HEK293T (cell line): Measurements from ENCODE around the gene COG8.
"Not testable (repeated sequence)": the region's sequence is repeated elsewhere in the genome, so short reads cannot be mapped to it uniquely, and the experiment has no call there.

ENCODE experiments used
- CTCF ChIA-PET: fragments of 350-600 bp; formaldehyde crosslinking; extraction: SDS; loops from one replicate; lab custom pipeline; 2021; ENCODE audit warnings: antibody characterized with exemption, inconsistent platforms; lab: Yijun Ruan, JAX
- POLR2A ChIA-PET: fragments of 350-600 bp; formaldehyde crosslinking; extraction: SDS; loops from one replicate; lab custom pipeline; 2020; ENCODE audit warnings: antibody characterized with exemption, inconsistent platforms; lab: Yijun Ruan, JAX
- DNase-seq: peaks from one replicate; pipeline ENCODE4 v3.0.0; 2012; ENCODE audit warnings: mixed read lengths; ENCODE audit errors: extremely low spot score
- ARNT ChIP-seq: fragments of 450-650 bp; IDR thresholded peaks from 2 replicates; pipeline ENCODE4 v1.6.1; 2017; ENCODE audit warnings: mild to moderate bottlenecking
- BHLHE40 ChIP-seq: fragments of 450-650 bp; IDR thresholded peaks from 2 replicates; pipeline ENCODE4 v1.6.1; 2016; ENCODE audit warnings: mild to moderate bottlenecking, moderate library complexity, borderline replicate concordance
- CTBP1 ChIP-seq: fragments of 450-650 bp; IDR thresholded peaks from 2 replicates; pipeline ENCODE4 v1.6.1; 2016; ENCODE audit warnings: borderline replicate concordance
- ELF4 ChIP-seq: fragments of 450-650 bp; IDR thresholded peaks from 2 replicates; pipeline ENCODE4 v1.6.1; 2017; ENCODE audit warnings: antibody characterized with exemption
- FOXA1 ChIP-seq: fragments of 450-650 bp; IDR thresholded peaks from 2 replicates; pipeline ENCODE4 v1.6.1; 2016; ENCODE audit warnings: mild to moderate bottlenecking
- FOXK2 ChIP-seq: fragments of 450-650 bp; IDR thresholded peaks from 2 replicates; pipeline ENCODE4 v1.6.1; 2016; ENCODE audit warnings: mild to moderate bottlenecking
- FOXM1 ChIP-seq: fragments of 450-650 bp; IDR thresholded peaks from 2 replicates; pipeline ENCODE4 v1.6.1; 2017; ENCODE audit warnings: mild to moderate bottlenecking, borderline replicate concordance
- HDGF ChIP-seq: fragments of 450-650 bp; IDR thresholded peaks from 2 replicates; pipeline ENCODE4 v1.6.1; 2017; ENCODE audit warnings: antibody characterized with exemption, borderline replicate concordance
- L3MBTL2 ChIP-seq: fragments of 450-650 bp; conservative IDR thresholded peaks from 2 replicates; pipeline ENCODE4 v1.6.1; 2016; ENCODE audit warnings: mild to moderate bottlenecking
- LEF1 ChIP-seq: fragments of 450-650 bp; IDR thresholded peaks from 2 replicates; pipeline ENCODE4 v1.6.1; 2017; ENCODE audit warnings: mild to moderate bottlenecking, borderline replicate concordance
- NFRKB ChIP-seq: fragments of 450-650 bp; IDR thresholded peaks from 2 replicates; pipeline ENCODE4 v1.6.1; 2016; ENCODE audit warnings: mild to moderate bottlenecking, moderate library complexity
- SP1 ChIP-seq: fragments of 450-650 bp; IDR thresholded peaks from 2 replicates; pipeline ENCODE4 v1.6.1; 2017
- SUZ12 ChIP-seq: fragments of 450-650 bp; IDR thresholded peaks from 2 replicates; pipeline ENCODE4 v1.6.1; 2016; ENCODE audit warnings: mild to moderate bottlenecking
- TARDBP ChIP-seq: fragments of 450-650 bp; IDR thresholded peaks from 2 replicates; pipeline ENCODE4 v1.6.1; 2016
- ZNF384 ChIP-seq: fragments of 450-650 bp; IDR thresholded peaks from 2 replicates; pipeline ENCODE4 v1.6.1; 2016
- TF ChIP-seq, protein P1 (sequence below): fragments of 450-650 bp; IDR thresholded peaks from 2 replicates; pipeline ENCODE4 v1.6.1; 2016

COG8 gene

DNA sequence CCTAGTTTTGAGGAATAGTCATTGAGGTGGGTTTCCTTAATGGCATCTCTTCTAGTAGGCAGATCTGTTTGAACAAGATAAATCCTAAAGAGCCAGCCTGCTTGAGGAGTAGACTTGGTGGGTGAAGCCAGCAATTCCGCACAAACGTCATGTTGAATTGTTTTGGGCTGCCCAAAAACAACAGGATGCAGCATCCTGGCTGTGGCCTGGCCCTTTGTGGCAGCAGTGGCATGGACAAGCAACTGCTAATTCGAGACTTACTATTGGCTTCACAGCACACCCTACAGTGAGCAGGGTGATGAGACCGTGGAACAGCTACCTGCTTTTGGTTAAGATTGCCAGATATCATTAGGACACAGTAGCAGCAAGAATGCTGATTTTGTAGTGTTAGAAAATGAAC is 37.5 kb downstream of the COG8 start:
- TF ChIP-seq, protein P1, sequence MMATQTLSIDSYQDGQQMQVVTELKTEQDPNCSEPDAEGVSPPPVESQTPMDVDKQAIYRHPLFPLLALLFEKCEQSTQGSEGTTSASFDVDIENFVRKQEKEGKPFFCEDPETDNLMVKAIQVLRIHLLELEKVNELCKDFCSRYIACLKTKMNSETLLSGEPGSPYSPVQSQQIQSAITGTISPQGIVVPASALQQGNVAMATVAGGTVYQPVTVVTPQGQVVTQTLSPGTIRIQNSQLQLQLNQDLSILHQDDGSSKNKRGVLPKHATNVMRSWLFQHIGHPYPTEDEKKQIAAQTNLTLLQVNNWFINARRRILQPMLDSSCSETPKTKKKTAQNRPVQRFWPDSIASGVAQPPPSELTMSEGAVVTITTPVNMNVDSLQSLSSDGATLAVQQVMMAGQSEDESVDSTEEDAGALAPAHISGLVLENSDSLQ = no peak
- no peak for TF ChIP-seq FOXA1
- TF ChIP-seq FOXK2 = no peak
- TF ChIP-seq ARNT = no peak
- no peak for TF ChIP-seq ZNF384
- TF ChIP-seq ELF4 = no peak
- TF ChIP-seq HDGF = no peak
- TF ChIP-seq NFRKB = no peak
- no peak for TF ChIP-seq SP1
- TF ChIP-seq SUZ12 = no peak
- TF ChIP-seq BHLHE40 = no peak
- TF ChIP-seq TARDBP = no peak
- TF ChIP-seq CTBP1 = no peak
- TF ChIP-seq L3MBTL2 = no peak
- no peak for TF ChIP-seq LEF1
- no peak for DNase-seq
- ChIA-PET CTCF (interaction anchor here (0.7 kb wide), 1 partner anchor 112 kb away, joined by 3 read pairs; no protein-coding TSS in a partner anchor), POLR2A (no interaction called here)

DNA sequence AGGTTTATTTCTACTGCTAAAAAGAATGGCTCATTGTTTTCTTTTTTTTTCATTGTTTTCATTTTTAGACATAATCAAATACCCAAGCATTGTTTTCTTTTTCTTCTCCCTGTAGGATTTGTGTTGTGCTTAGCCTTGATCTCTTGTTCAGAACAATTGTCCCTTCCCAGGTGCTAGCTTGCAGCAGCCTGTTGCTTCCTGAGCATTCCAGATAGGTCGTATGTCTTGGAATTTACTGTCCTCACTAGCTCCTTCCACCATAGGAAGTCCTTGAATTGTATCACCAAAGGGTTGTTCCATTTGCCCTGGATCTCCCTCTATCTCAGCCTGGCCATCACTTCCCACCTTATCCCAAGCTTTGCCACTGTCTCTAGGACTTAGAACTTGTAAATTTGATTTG is 38.2 kb downstream of the COG8 start:
- no peak for DNase-seq
- TF ChIP-seq TARDBP (no peak), CTBP1 (no peak), L3MBTL2 (no peak), BHLHE40 (no peak), NFRKB (no peak), LEF1 (no peak), ARNT (no peak), ELF4 (no peak), FOXA1 (no peak), HDGF (no peak), FOXK2 (no peak), FOXM1 (no peak), SUZ12 (no peak), SP1 (no peak), ZNF384 (no peak)
- TF ChIP-seq, protein P1 = no peak
- CTCF ChIA-PET = interaction anchor here (0.7 kb wide), 1 partner anchor 111 kb away, joined by 3 read pairs; no protein-coding TSS in a partner anchor
- POLR2A ChIA-PET = no interaction called here

DNA sequence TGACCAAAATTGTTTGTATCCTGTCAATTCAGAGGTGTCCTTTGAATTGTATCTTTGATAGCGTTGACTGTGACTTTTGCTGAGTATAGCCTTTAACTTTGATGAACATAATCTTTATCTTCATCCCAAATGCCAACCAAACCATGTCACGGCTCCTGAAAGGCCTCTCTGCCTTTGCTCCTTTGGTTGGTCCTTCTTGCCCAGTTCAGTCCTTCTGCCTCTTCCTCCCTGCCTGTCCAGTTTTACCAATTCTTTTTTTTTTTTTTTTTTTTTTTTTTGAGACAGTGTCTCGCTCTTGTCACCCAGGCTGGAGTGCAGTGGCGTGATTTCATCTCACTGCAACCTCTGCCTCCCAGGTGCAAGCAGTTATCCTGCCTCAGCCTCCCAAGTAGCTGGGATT is 41.1 kb downstream of the COG8 start:
- no peak for TF ChIP-seq ELF4
- no peak for TF ChIP-seq SUZ12
- TF ChIP-seq FOXA1 = no peak
- TF ChIP-seq BHLHE40 = no peak
- no peak for TF ChIP-seq FOXM1
- no peak for TF ChIP-seq L3MBTL2
- ChIA-PET CTCF (no interaction called here), POLR2A (no interaction called here)
- DNase-seq = no peak

DNA sequence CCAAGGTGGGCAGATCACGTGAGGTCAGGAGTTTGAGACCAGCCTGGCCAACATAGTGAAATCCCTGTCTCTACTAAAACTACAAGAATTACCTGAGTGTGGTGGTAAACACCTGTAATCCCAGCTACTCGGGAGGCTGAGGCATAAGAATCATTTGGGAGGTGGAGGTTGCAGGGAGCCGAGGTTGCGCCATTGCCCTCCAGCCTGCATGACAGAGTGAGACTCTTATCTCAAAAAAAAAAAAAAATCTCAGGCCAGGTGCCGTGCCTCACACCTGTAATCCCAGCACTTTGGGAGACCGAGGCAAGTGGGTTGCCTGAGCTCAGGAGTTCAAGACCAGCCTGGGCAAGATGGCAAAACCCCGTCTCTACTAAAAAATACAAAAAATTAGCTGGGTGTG is 42.6 kb downstream of the COG8 start:
- CTCF ChIA-PET, POLR2A ChIA-PET, DNase-seq: not testable (repeated sequence)

DNA sequence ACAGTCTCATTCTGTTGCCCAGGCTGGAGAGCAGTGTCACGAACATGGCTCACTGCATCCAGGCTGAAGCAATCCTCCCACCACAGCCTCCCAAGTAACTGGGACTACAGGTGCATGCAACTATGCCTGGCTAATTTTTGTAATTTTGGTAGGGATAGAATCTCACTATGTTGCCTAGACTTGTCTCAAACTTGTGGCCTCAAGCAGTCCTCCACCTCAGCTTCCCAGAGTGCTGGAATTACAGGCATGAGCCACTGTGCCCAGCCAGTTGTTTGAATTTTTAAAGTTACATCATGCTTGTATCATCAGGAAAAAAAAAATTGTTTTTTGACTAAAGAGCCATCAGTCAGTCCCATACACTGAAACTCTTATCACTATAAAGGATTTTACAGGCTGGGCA is 45.3 kb downstream of the COG8 start:
- ChIA-PET CTCF (no interaction called here), POLR2A (no interaction called here)
- DNase-seq = no peak
- TF ChIP-seq FOXK2 (no peak), ARNT (no peak), SP1 (no peak), LEF1 (no peak), SUZ12 (no peak), CTBP1 (no peak), TARDBP (no peak), BHLHE40 (no peak), ELF4 (no peak), FOXA1 (no peak), HDGF (no peak), L3MBTL2 (no peak), NFRKB (no peak), ZNF384 (no peak), FOXM1 (no peak)
- TF ChIP-seq, protein P1 = no peak

DNA sequence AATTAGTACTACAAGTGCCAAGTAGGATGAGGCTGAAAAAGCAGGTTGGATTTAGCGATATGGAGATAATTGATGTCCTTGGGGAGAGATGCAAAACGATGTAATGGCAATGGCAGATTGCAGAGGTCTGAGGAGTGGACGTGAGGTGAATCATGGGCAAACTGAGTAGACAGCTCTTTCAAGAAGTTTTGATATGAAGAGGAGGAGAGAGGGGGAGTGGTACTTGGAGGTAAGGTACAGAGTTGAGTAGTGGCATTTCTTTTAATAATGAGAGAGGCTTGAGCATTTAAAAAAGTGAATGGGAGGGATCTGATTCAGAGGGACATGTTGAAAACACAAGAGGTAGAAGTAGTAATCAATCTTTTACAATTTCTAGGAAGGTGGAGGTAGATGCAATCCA is 46.0 kb downstream of the COG8 start:
- ChIA-PET CTCF (interaction anchor here (0.6 kb wide), 1 partner anchor 85 kb away, joined by 3 read pairs; no protein-coding TSS in a partner anchor), POLR2A (no interaction called here)
- DNase-seq = no peak
- TF ChIP-seq NFRKB = no peak
- no peak for TF ChIP-seq ZNF384
- TF ChIP-seq BHLHE40 = no peak
- no peak for TF ChIP-seq HDGF
- no peak for TF ChIP-seq SP1

DNA sequence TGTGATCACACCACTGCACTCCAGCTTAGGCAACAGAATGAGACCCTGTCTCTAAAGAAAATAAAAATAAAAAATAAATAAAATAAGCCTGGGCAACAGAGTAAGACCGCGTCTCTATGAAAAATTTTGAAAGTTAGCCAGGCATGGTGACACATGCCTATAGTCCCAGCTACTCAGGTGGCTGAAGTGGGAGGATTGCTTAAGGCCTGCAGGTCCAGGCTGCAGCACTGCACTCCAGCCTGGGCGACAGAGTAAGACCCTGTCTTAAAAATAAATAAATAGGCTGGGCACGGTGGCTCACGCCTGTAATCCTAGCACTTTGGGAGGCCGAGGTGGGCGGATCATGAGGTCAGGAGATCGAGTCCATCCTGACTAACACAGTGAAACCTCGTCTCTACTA is 47.7 kb downstream of the COG8 start:
- CTCF ChIA-PET = not testable (repeated sequence)
- POLR2A ChIA-PET = interaction anchor here (0.9 kb wide), 1 partner anchor 448 kb away, joined by 4 read pairs; the partner anchor contains the start of gene TANGO6

More for the DNA sequence above, 47.7 kb downstream of the COG8 start:
- DNase-seq = not testable (repeated sequence)
